ENCODE data around the gene SLC22A23. TPM values are rescaled to one million over a fixed set of nuclear protein-coding genes. Genes with fewer than 3 reads are reported as not detected.

SLC22A23 gene
- total RNA-seq, 4 donors from 2014 or later, result 7.6 to 13.1 (median 9.5) TPM

DNA sequence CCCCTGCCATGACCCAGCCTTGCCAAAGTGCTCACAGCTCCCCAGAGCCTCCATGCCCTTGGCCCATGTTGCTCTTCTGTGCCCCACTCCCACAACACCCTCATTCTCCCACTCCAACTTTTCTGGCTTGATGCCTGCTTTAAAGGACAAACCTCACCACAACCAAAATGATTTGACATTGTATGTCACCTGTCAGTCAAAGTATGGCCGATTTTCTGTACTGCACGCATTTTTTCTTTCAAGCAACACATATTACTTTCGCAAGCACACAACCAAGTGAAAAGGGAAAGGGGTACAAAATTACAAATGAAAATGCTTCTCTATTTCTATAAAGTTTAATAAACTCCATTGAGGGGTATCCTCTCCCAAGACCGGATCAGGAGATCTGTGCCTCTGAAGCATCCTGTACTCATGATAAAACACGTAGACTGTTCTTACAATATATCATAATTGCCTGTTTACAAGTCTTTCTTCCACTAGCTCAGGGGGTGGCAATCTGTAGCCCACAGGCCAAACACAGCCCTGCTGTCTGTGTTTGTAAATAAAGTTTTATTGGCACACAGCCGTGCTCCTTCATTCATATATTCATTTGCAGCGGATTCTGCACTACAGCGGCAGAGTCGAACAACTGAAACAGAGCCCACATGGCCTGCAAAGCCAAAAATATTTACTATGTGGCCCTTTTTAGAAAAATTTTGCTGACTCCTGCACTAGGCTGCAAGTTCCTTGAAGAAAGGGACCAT lies 32.5 kb downstream of the SLC22A23 start:
- WGBS, result 95% methylated on average over 9 of the region's 9 CpGs
- H3K36me3 ChIP-seq, result no peaks in the 10 kb centered on the region
- no peaks in the 10 kb centered on the region for H3K27me3 ChIP-seq
- H3K27ac ChIP-seq (replicated peaks in 1 of 4), result no peak overlapping the region
- H3K4me3 ChIP-seq, result no peak overlapping the region
- H3K9me3 ChIP-seq, result no peaks in the 10 kb centered on the region
- DNase-seq (ENCODE audit: extremely low spot score), result no peak
- H3K4me1 ChIP-seq, result peaks cover 9 to 24% (median 14%) of the 10 kb centered on the region in 4 donors
- intact Hi-C loops (cut with DNase I), result no loop called here
- no peak for TF ChIP-seq POLR2A (IDR thresholded peaks at IDR 0.05; ENCODE audit: low read depth)
- no peak for TF ChIP-seq EP300 (IDR thresholded peaks at IDR 0.05)
- TF ChIP-seq, protein P1, sequence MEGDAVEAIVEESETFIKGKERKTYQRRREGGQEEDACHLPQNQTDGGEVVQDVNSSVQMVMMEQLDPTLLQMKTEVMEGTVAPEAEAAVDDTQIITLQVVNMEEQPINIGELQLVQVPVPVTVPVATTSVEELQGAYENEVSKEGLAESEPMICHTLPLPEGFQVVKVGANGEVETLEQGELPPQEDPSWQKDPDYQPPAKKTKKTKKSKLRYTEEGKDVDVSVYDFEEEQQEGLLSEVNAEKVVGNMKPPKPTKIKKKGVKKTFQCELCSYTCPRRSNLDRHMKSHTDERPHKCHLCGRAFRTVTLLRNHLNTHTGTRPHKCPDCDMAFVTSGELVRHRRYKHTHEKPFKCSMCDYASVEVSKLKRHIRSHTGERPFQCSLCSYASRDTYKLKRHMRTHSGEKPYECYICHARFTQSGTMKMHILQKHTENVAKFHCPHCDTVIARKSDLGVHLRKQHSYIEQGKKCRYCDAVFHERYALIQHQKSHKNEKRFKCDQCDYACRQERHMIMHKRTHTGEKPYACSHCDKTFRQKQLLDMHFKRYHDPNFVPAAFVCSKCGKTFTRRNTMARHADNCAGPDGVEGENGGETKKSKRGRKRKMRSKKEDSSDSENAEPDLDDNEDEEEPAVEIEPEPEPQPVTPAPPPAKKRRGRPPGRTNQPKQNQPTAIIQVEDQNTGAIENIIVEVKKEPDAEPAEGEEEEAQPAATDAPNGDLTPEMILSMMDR (IDR thresholded peaks at IDR 0.05), result no peak
- no peak for TF ChIP-seq POLR2AphosphoS5 (IDR thresholded peaks at IDR 0.05)

DNA sequence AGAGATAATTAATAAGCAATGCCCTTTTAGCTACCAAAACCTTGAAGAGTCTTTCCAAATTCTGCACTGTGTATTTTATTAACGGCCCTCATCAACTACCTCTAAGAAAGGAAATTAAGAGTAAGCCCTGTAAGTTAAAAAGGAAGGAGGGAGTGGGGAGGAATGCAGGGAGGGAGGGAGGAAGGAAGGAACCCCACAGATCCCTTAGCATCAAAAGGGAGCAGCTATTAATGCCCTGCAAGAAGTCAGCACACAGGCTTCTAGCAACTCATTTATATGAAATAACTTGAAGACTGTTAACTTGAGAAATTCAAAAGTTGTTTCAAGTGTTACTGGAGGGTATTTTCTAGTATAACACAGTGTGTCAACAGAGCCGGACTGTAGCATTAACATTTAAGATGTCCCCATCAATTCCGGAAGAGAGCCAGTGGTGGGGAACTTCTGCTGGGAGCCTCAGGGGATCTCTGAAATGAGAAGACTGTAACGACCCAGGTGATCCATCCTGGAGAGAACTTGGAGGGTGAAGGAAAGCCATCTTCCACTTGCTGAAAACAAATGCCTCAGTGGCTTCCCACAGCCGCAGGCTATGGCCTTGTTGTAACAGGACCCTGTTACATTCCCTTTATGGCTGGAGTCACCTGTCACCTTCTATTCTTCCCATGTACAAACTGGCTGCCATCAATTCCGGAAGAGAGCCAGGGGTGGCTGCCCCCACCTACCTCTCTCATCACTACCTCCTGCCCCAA lies 33.2 kb downstream of the SLC22A23 start:
- no peak overlapping the region for H3K27ac ChIP-seq (replicated peaks in 1 of 4)
- no peak for DNase-seq (ENCODE audit: extremely low spot score)
- peaks cover 9 to 24% (median 14%) of the 10 kb centered on the region in 4 donors for H3K4me1 ChIP-seq
- no peaks in the 10 kb centered on the region for H3K27me3 ChIP-seq
- 79% methylated on average over 6 of the region's 6 CpGs for WGBS
- no peak for TF ChIP-seq EP300 (IDR thresholded peaks at IDR 0.05)
- no peak for TF ChIP-seq POLR2A (IDR thresholded peaks at IDR 0.05; ENCODE audit: low read depth)
- no peak for TF ChIP-seq POLR2AphosphoS5 (IDR thresholded peaks at IDR 0.05)
- TF ChIP-seq, protein P1 (IDR thresholded peaks at IDR 0.05), result no peak
- intact Hi-C loops (cut with DNase I), result no loop called here
- no peak overlapping the region for H3K4me3 ChIP-seq
- no peaks in the 10 kb centered on the region for H3K36me3 ChIP-seq
- no peaks in the 10 kb centered on the region for H3K9me3 ChIP-seq

DNA sequence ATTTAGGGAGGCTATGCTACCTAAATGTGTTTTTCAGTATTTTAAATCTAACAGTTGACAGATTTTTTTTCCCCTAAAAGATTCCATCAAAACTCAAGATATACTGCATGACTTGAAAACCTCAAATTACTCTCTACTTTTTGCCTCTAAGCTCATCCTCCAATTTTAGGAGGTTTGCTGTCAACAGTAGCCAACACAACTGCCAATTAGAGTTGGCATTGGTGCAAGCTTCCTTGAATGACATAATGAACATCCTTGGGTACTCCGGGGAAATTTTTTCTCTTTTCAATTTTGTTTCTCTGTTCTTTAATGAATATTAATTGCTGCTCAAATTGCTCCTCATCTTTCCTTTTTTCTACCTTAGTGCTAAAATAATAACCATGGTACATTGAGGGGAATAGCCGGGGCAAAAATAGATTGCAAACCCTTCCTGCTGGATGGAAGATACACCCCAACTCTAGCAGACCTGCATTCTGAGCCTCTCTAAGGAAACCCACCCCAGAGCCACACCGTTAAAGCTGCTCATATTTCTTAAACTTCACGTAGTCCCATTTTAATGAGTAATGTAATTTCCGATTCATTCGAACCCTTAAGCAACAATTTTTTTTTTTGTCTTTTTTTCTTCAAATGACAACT lies 34.3 kb downstream of the SLC22A23 start:
- H3K4me3 ChIP-seq, result no peak overlapping the region
- no peak overlapping the region for H3K27ac ChIP-seq (replicated peaks in 1 of 4)
- no peaks in the 10 kb centered on the region for H3K9me3 ChIP-seq
- H3K4me1 ChIP-seq, result peaks cover 3 to 15% (median 8%) of the 10 kb centered on the region in 4 donors
- DNase-seq (ENCODE audit: extremely low spot score), result no peak
- H3K36me3 ChIP-seq, result no peaks in the 10 kb centered on the region
- WGBS, result 77% methylated on average over 6 of the region's 6 CpGs
- TF ChIP-seq EP300 (IDR thresholded peaks at IDR 0.05), result no peak
- TF ChIP-seq POLR2AphosphoS5 (IDR thresholded peaks at IDR 0.05), result no peak
- TF ChIP-seq, protein P1 (IDR thresholded peaks at IDR 0.05), result no peak
- no peak for TF ChIP-seq POLR2A (IDR thresholded peaks at IDR 0.05; ENCODE audit: low read depth)
- intact Hi-C loops (cut with DNase I), result no loop called here
- no peaks in the 10 kb centered on the region for H3K27me3 ChIP-seq

DNA sequence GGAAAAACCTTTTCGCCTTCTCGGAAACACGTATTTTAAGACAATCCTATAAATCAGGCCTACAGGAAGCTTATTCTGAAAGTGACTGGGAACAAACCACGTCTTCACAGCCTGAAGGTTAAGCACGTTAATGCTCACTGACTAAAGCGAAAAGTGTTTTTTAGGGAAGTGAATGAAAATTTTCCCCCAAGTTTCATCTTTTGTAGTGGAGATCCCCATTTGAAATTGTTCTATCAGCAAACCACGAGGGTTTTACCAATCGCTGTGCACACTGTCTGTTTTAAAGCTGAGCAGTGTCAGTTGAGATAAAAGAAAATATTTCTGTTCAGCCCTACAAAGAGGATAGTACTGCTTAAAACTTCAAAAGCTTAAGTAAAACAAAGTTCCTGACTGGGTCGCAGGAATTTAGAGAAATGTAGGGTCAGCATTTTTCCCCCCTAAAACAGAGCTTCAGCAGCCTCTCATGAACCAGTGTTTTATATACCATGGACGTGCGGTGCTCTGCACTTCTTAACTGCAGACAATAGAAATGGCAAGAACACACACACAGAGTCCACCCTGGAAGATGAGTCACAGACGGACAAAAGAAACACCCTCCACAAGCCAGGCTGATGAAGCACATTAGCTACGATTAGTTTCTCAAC lies 34.9 kb downstream of the SLC22A23 start:
- intact Hi-C loops (cut with DNase I), result no loop called here
- Histone ChIP-seq H3K9me3 (no peaks in the 10 kb centered on the region), H3K36me3 (no peaks in the 10 kb centered on the region), H3K27me3 (no peaks in the 10 kb centered on the region), H3K4me3 (no peak overlapping the region), H3K4me1 (peaks cover 0 to 9% (median 3%) of the 10 kb centered on the region in 4 donors), H3K27ac (replicated peaks in 1 of 4) (no peak overlapping the region)
- 59% methylated on average over 13 of the region's 13 CpGs for WGBS
- DNase-seq (ENCODE audit: extremely low spot score), result no peak
- TF ChIP-seq POLR2A (IDR thresholded peaks at IDR 0.05; ENCODE audit: low read depth) (no peak), POLR2AphosphoS5 (IDR thresholded peaks at IDR 0.05) (no peak), EP300 (IDR thresholded peaks at IDR 0.05) (no peak)
- TF ChIP-seq, protein P1 (IDR thresholded peaks at IDR 0.05), result no peak

All from esophagus muscularis mucosa (tissue), 4 donors.